Mesodermal cell (in vitro differentiated cells): ENCODE data around the gene CS.

Experiments used
- H3K27ac ChIP-seq: 2 replicates; pipeline ENCODE4 v1.7.0; 2013; ENCODE audit warnings: mild to moderate bottlenecking, low read depth, low read length, moderate library complexity; ENCODE audit not compliant: severe bottlenecking
- H3K36me3 ChIP-seq: 2 replicates; pipeline ENCODE4 v1.7.1; 2013; ENCODE audit warnings: mild to moderate bottlenecking, low read length, moderate library complexity; ENCODE audit not compliant: control insufficient read depth, insufficient read depth
- H3K4me1 ChIP-seq: one replicate; pipeline ENCODE4 v1.7.1; 2013; ENCODE audit warnings: mild to moderate bottlenecking, low read length; ENCODE audit not compliant: insufficient read depth, control insufficient read depth, poor library complexity, severe bottlenecking
- H3K4me3 ChIP-seq: 2 replicates; pipeline ENCODE4 v1.7.0; 2013; ENCODE audit warnings: low read length, control low read depth, mild to moderate bottlenecking; ENCODE audit not compliant: insufficient read depth, poor library complexity, severe bottlenecking; ENCODE audit errors: extremely low read depth
- H3K9me3 ChIP-seq: 2 replicates; pipeline ENCODE4 v1.7.1; 2013; ENCODE audit warnings: mild to moderate bottlenecking, low read length, moderate library complexity; ENCODE audit not compliant: control insufficient read depth
- WGBS, 2 experiments: methylation state at CpG; one replicate each; pipeline ENCODE4 v1.1.5; 2013; ENCODE audit warnings: missing lambda C conversion rate in 2 of 2; ENCODE audit not compliant: insufficient coverage in 2 of 2; 5-methylcytosine and 5-hydroxymethylcytosine counted together

Gene CS

GRCh38 chr12:56230432-56231183, 69.5 kb downstream of the CS start:
- Histone ChIP-seq H3K27ac (no peak overlapping the region), H3K4me1 (no peaks in the 10 kb centered on the region), H3K9me3 (no peaks in the 10 kb centered on the region), H3K4me3 (no peak overlapping the region), H3K36me3 (no peaks in the 10 kb centered on the region)
- WGBS, 2 experiments: 72 to 88% methylated on average over 3 to 6 of the region's 8 CpGs

- Histone ChIP-seq H3K9me3 (no peaks in the 10 kb centered on the region), H3K36me3 (no peaks in the 10 kb centered on the region), H3K27ac (no peak within 1 kb of the TSS), H3K4me3 (no peak within 1 kb of the TSS), H3K4me1 (peaks cover 3% of the 10 kb centered on the region)
- WGBS, 2 experiments: 87 to 94% methylated on average over 2 to 3 of the region's 4 CpGs
Measured at GRCh38 chr12:56229916-56230431, 70.2 kb downstream of the CS start, which contains the start of gene SLC39A5. Gene SLC39A5, plus strand, starts transcription at chr12:56230051. Its CDS starts 1,224 bp downstream, at chr12:56231275.

GRCh38 chr12:56229082-56229481, 71.0 kb downstream of the CS start:
- Histone ChIP-seq H3K27ac (no peak overlapping the region), H3K4me3 (no peak overlapping the region), H3K36me3 (no peaks in the 10 kb centered on the region), H3K9me3 (no peaks in the 10 kb centered on the region), H3K4me1 (peaks cover 3% of the 10 kb centered on the region)
- 85 to 89% methylated on average over 4 to 6 of the region's 7 CpGs for WGBS, 2 experiments

GRCh38 chr12:56224954-56225353, 75.2 kb downstream of the CS start:
- peak overlapping the region; percentile 47 for H3K4me3 ChIP-seq
- WGBS, 2 experiments: 93 to 98% methylated on average over 7 to 10 of the region's 11 CpGs
- H3K36me3 ChIP-seq: peaks cover 1% of the 10 kb centered on the region
- H3K9me3 ChIP-seq: no peaks in the 10 kb centered on the region
- peaks cover 17% of the 10 kb centered on the region for H3K4me1 ChIP-seq
- H3K27ac ChIP-seq: no peak overlapping the region

- Histone ChIP-seq H3K27ac (peak within 1 kb of the TSS; percentile 43), H3K9me3 (no peaks in the 10 kb centered on the region)
- WGBS, 2 experiments: 3 to 7% methylated on average over 25 to 37 of the region's 41 CpGs
Measured at GRCh38 chr12:56224102-56224701, 75.9 kb downstream of the CS start, which contains the start of gene NABP2. Gene NABP2, plus strand, starts transcription at chr12:56224342. Its CDS starts 515 bp downstream, at chr12:56224857.

GRCh38 chr12:56223571-56224101, 76.5 kb downstream of the CS start:
- Histone ChIP-seq H3K36me3 (peaks cover 9% of the 10 kb centered on the region), H3K27ac (peak overlapping the region; percentile 43), H3K4me1 (peaks cover 17% of the 10 kb centered on the region), H3K9me3 (no peaks in the 10 kb centered on the region), H3K4me3 (no peak overlapping the region)
- WGBS, 2 experiments: 67 to 68% methylated on average over 5 to 8 of the region's 15 CpGs

More at GRCh38 chr12:56224102-56224701, 75.9 kb downstream of the CS start, which contains the start of gene NABP2:
- Histone ChIP-seq H3K4me3 (peak within 1 kb of the TSS; percentile 47), H3K36me3 (peaks cover 8% of the 10 kb centered on the region), H3K4me1 (peaks cover 17% of the 10 kb centered on the region)

- Histone ChIP-seq H3K4me3 (peak overlapping the region; percentile 98), H3K9me3 (no peaks in the 10 kb centered on the region), H3K27ac (peak overlapping the region; percentile 99), H3K36me3 (peaks cover 16% of the 10 kb centered on the region), H3K4me1 (peaks cover 17% of the 10 kb centered on the region)
- WGBS, 2 experiments: 95% methylated on average over 3 of the region's 4 CpGs; no CpG with 5 or more reads in 1 of the 2 experiments
Measured at GRCh38 chr12:56222531-56222895, 77.6 kb downstream of the CS start.

- 33 to 41% methylated on average over 30 to 33 of the region's 42 CpGs for WGBS, 2 experiments
- Histone ChIP-seq H3K36me3 (peaks cover 21% of the 10 kb centered on the region), H3K9me3 (no peaks in the 10 kb centered on the region), H3K4me1 (peaks cover 17% of the 10 kb centered on the region), H3K27ac (peak within 1 kb of the TSS; percentile 99), H3K4me3 (peak within 1 kb of the TSS; percentile 98)
Measured at GRCh38 chr12:56221757-56222530, 78.2 kb downstream of the CS start, which contains the start of gene RNF41. Gene RNF41, minus strand, starts transcription at chr12:56221922. Its CDS starts 7,875 bp downstream, at chr12:56214047.
